Activated naive CD4-positive, alpha-beta T cell treated with anti-CD3 and anti-CD28 coated beads, Interleukin-2, amount 50 U/mL, for 24 hours (primary cell): ENCODE measurements around the gene FBN1.

Experiments used
- H3K27ac Mint-ChIP-seq: one replicate; pipeline ENCODE4 v1.8.0; 2021; ENCODE audit warnings: mild to moderate bottlenecking, mixed read lengths
- H3K27me3 Mint-ChIP-seq: one replicate; pipeline ENCODE4 v1.8.0; 2021; ENCODE audit warnings: mixed read lengths
- H3K36me3 Mint-ChIP-seq: one replicate; pipeline ENCODE4 v1.8.0; 2021; ENCODE audit warnings: mixed read lengths
- H3K4me1 Mint-ChIP-seq: one replicate; pipeline ENCODE4 v1.8.0; 2021; ENCODE audit warnings: mixed read lengths
- H3K4me3 Mint-ChIP-seq: one replicate; pipeline ENCODE4 v1.8.0; 2021; ENCODE audit warnings: mild to moderate bottlenecking, mixed read lengths
- H3K9me3 Mint-ChIP-seq: one replicate; pipeline ENCODE4 v1.8.0; 2021; ENCODE audit warnings: mixed read lengths

FBN1 gene

GRCh38 chr15:48582452-48583247 lies 62.9 kb downstream of the FBN1 start:
- no peaks in the 10 kb centered on the region for H3K4me1 Mint-ChIP-seq
- H3K4me3 Mint-ChIP-seq = no peak overlapping the region
- H3K9me3 Mint-ChIP-seq = no peaks in the 10 kb centered on the region
- no peak overlapping the region for H3K27ac Mint-ChIP-seq
- no peaks in the 10 kb centered on the region for H3K27me3 Mint-ChIP-seq
- no peaks in the 10 kb centered on the region for H3K36me3 Mint-ChIP-seq

GRCh38 chr15:48581219-48581618 lies 64.3 kb downstream of the FBN1 start:
- H3K4me1 Mint-ChIP-seq = no peaks in the 10 kb centered on the region
- no peaks in the 10 kb centered on the region for H3K9me3 Mint-ChIP-seq
- H3K27ac Mint-ChIP-seq = no peak overlapping the region
- H3K27me3 Mint-ChIP-seq = no peaks in the 10 kb centered on the region
- H3K36me3 Mint-ChIP-seq = no peaks in the 10 kb centered on the region
- H3K4me3 Mint-ChIP-seq = no peak overlapping the region

GRCh38 chr15:48580736-48581135 lies 64.8 kb downstream of the FBN1 start:
- H3K4me3 Mint-ChIP-seq = no peak overlapping the region
- H3K9me3 Mint-ChIP-seq = no peaks in the 10 kb centered on the region
- no peak overlapping the region for H3K27ac Mint-ChIP-seq
- no peaks in the 10 kb centered on the region for H3K4me1 Mint-ChIP-seq
- H3K36me3 Mint-ChIP-seq = no peaks in the 10 kb centered on the region
- no peaks in the 10 kb centered on the region for H3K27me3 Mint-ChIP-seq

- H3K36me3 Mint-ChIP-seq = no peaks in the 10 kb centered on the region
- no peaks in the 10 kb centered on the region for H3K4me1 Mint-ChIP-seq
- no peak overlapping the region for H3K27ac Mint-ChIP-seq
- no peaks in the 10 kb centered on the region for H3K9me3 Mint-ChIP-seq
- no peak overlapping the region for H3K4me3 Mint-ChIP-seq
- no peaks in the 10 kb centered on the region for H3K27me3 Mint-ChIP-seq
These were observed 65.4 kb downstream of the FBN1 start for GRCh38 chr15:48579945-48580671.

- H3K4me3 Mint-ChIP-seq = no peak overlapping the region
- H3K27me3 Mint-ChIP-seq = no peaks in the 10 kb centered on the region
- H3K4me1 Mint-ChIP-seq = no peaks in the 10 kb centered on the region
- H3K36me3 Mint-ChIP-seq = no peaks in the 10 kb centered on the region
- H3K27ac Mint-ChIP-seq = no peak overlapping the region
- H3K9me3 Mint-ChIP-seq = no peaks in the 10 kb centered on the region
These were observed 66.5 kb downstream of the FBN1 start for GRCh38 chr15:48578965-48579364.

- Mint-ChIP-seq H3K4me3 (no peak overlapping the region), H3K9me3 (no peaks in the 10 kb centered on the region), H3K27ac (no peak overlapping the region), H3K4me1 (no peaks in the 10 kb centered on the region), H3K36me3 (no peaks in the 10 kb centered on the region), H3K27me3 (no peaks in the 10 kb centered on the region)
These were observed 68.0 kb downstream of the FBN1 start for GRCh38 chr15:48577469-48577868.

- Mint-ChIP-seq H3K9me3 (no peaks in the 10 kb centered on the region), H3K36me3 (no peaks in the 10 kb centered on the region), H3K4me1 (no peaks in the 10 kb centered on the region), H3K27ac (no peak overlapping the region), H3K4me3 (no peak overlapping the region), H3K27me3 (no peaks in the 10 kb centered on the region)
These were observed 71.3 kb downstream of the FBN1 start for GRCh38 chr15:48574187-48574586.

- no peak overlapping the region for H3K27ac Mint-ChIP-seq
These were observed 71.7 kb downstream of the FBN1 start for GRCh38 chr15:48573780-48574179.

GRCh38 chr15:48572823-48573222 lies 72.7 kb downstream of the FBN1 start:
- Mint-ChIP-seq H3K4me3 (no peak overlapping the region), H3K9me3 (no peaks in the 10 kb centered on the region), H3K4me1 (no peaks in the 10 kb centered on the region), H3K27me3 (no peaks in the 10 kb centered on the region), H3K36me3 (no peaks in the 10 kb centered on the region), H3K27ac (no peak overlapping the region)

More at GRCh38 chr15:48573780-48574179, 71.7 kb downstream of the FBN1 start:
- no peaks in the 10 kb centered on the region for H3K9me3 Mint-ChIP-seq
- H3K4me3 Mint-ChIP-seq = no peak overlapping the region
- H3K36me3 Mint-ChIP-seq = no peaks in the 10 kb centered on the region
- no peaks in the 10 kb centered on the region for H3K4me1 Mint-ChIP-seq
- H3K27me3 Mint-ChIP-seq = no peaks in the 10 kb centered on the region

- Mint-ChIP-seq H3K4me3 (no peak overlapping the region), H3K9me3 (no peaks in the 10 kb centered on the region), H3K27ac (no peak overlapping the region), H3K36me3 (no peaks in the 10 kb centered on the region), H3K4me1 (no peaks in the 10 kb centered on the region), H3K27me3 (peaks cover under 1% of the 10 kb centered on the region)
These were observed 74.0 kb downstream of the FBN1 start for GRCh38 chr15:48571510-48571909.

GRCh38 chr15:48570822-48571221 lies 74.7 kb downstream of the FBN1 start:
- H3K9me3 Mint-ChIP-seq = no peaks in the 10 kb centered on the region
- H3K4me1 Mint-ChIP-seq = no peaks in the 10 kb centered on the region
- H3K27ac Mint-ChIP-seq = no peak overlapping the region
- peaks cover 3% of the 10 kb centered on the region for H3K27me3 Mint-ChIP-seq
- H3K4me3 Mint-ChIP-seq = no peak overlapping the region
- H3K36me3 Mint-ChIP-seq = no peaks in the 10 kb centered on the region

GRCh38 chr15:48569591-48570302 lies 75.8 kb downstream of the FBN1 start:
- H3K4me1 Mint-ChIP-seq = no peaks in the 10 kb centered on the region
- H3K27ac Mint-ChIP-seq = no peak overlapping the region
- no peak overlapping the region for H3K4me3 Mint-ChIP-seq
- no peaks in the 10 kb centered on the region for H3K9me3 Mint-ChIP-seq
- no peaks in the 10 kb centered on the region for H3K36me3 Mint-ChIP-seq
- peaks cover 3% of the 10 kb centered on the region for H3K27me3 Mint-ChIP-seq

- no peaks in the 10 kb centered on the region for H3K4me1 Mint-ChIP-seq
- H3K27me3 Mint-ChIP-seq = peaks cover 8% of the 10 kb centered on the region
- no peaks in the 10 kb centered on the region for H3K36me3 Mint-ChIP-seq
- no peak overlapping the region for H3K27ac Mint-ChIP-seq
- H3K9me3 Mint-ChIP-seq = no peaks in the 10 kb centered on the region
- H3K4me3 Mint-ChIP-seq = no peak overlapping the region
These were observed 78.8 kb downstream of the FBN1 start for GRCh38 chr15:48566668-48567067.

- Mint-ChIP-seq H3K27me3 (peaks cover 8% of the 10 kb centered on the region), H3K27ac (no peak overlapping the region), H3K4me1 (no peaks in the 10 kb centered on the region), H3K9me3 (no peaks in the 10 kb centered on the region), H3K4me3 (no peak overlapping the region), H3K36me3 (no peaks in the 10 kb centered on the region)
These were observed 79.7 kb downstream of the FBN1 start for GRCh38 chr15:48565560-48566482.

- H3K36me3 Mint-ChIP-seq = no peaks in the 10 kb centered on the region
- no peak overlapping the region for H3K4me3 Mint-ChIP-seq
- no peaks in the 10 kb centered on the region for H3K4me1 Mint-ChIP-seq
- H3K9me3 Mint-ChIP-seq = no peaks in the 10 kb centered on the region
- H3K27me3 Mint-ChIP-seq = peaks cover 9% of the 10 kb centered on the region
- no peak overlapping the region for H3K27ac Mint-ChIP-seq
These were observed 80.8 kb downstream of the FBN1 start for GRCh38 chr15:48564690-48565089.
